HCT116 (cell line): Measurements from ENCODE around the gene ATG16L1. TPM values are rescaled to one million over a fixed set of nuclear protein-coding genes. Genes with fewer than 3 reads are reported as not detected.

ENCODE experiments used
- ATAC-seq: fragments of 200-7000 bp; cut with Tn5 transposase; 2 replicates; pipeline ENCODE4 v1.9.1; 2020; ENCODE audit warnings: mild to moderate bottlenecking, moderate library complexity
- BruUV-seq: library from RNA; stranded (reverse); fragments of 400-500 nt; replicated peaks from 2 replicates; lab custom pipeline; 2021; lab: Mats Ljungman, UMichigan
- CTCF ChIA-PET: fragments of 300-600 bp; sonication (Branson Sonifier 250); formaldehyde crosslinking; loops from one replicate; lab custom pipeline; 2021; ENCODE audit warnings: antibody characterized with exemption; lab: Charles Lee
- POLR2A ChIA-PET: fragments of 300-600, 350-600 bp; sonication (Branson Sonifier 250); formaldehyde crosslinking; loops from one replicate; lab custom pipeline; 2021; ENCODE audit warnings: antibody characterized with exemption; lab: Charles Lee
- RAD21 ChIA-PET, 2 experiments: fragments of 300-600 bp; sonication (Branson Sonifier 250); formaldehyde crosslinking; loops; one replicate each; lab custom pipeline; 2023; ENCODE audit warnings: low total read pairs in 2 of 2; ENCODE audit not compliant: uncharacterized antibody in 2 of 2, unreplicated experiment in 2 of 2, low non-redundant PET in 1 of 2; lab: Charles Lee
- DNase-seq: peaks from one replicate; pipeline ENCODE4 v3.0.0-alpha.2; 2010; ENCODE audit warnings: low read depth, low spot score
- H2AFZ ChIP-seq: fragments of 200-600 bp; shearing (Covaris generic), sonication (generic); 2 replicates; pipeline ENCODE4 v1.6.1; 2017; ENCODE audit warnings: low read depth, mixed run types, mixed read lengths, antibody characterized with exemption, low read length; ENCODE audit not compliant: poor library complexity, severe bottlenecking
- H3K27ac ChIP-seq: 2 replicates; pipeline ENCODE4 v1.5.1; 2012; ENCODE audit warnings: low read depth, low read length
- H3K27me3 ChIP-seq: fragments of 200-600 bp; sonication (generic); 2 replicates; pipeline ENCODE4 v1.6.1; 2016; ENCODE audit warnings: mixed run types, low read length, mixed read lengths; ENCODE audit not compliant: insufficient read depth
- H3K36me3 ChIP-seq, 2 experiments: fragments of 200-500 bp in 1 of 2; fragments of 200-600 bp in 1 of 2; sonication (Bioruptor generic) in 1 of 2; sonication (generic) in 1 of 2; 2 replicates each; pipeline versions ENCODE4 v1.5.1 to v1.6.1; 2014 to 2016; ENCODE audit warnings: low read length in 2 of 2, inconsistent platforms in 1 of 2, mixed read lengths in 1 of 2, mixed run types in 1 of 2; ENCODE audit not compliant: insufficient read depth in 2 of 2, control insufficient read depth in 1 of 2
- H3K4me1 ChIP-seq, 2 experiments: fragments of 200-600 bp in 1 of 2; sonication (generic) in 1 of 2; 2 replicates each; pipeline versions ENCODE4 v1.5.1 to v1.6.1; 2012 to 2017; ENCODE audit warnings: low read length in 2 of 2, inconsistent platforms in 1 of 2, mild to moderate bottlenecking in 1 of 2, mixed read lengths in 1 of 2, mixed run types in 1 of 2, moderate library complexity in 1 of 2; ENCODE audit not compliant: insufficient read depth in 2 of 2, control insufficient read depth in 1 of 2
- H3K4me2 ChIP-seq: fragments of 200-600 bp; sonication (generic); 2 replicates; pipeline ENCODE4 v1.6.1; 2017; ENCODE audit warnings: mixed run types, low read length, mixed read lengths
- H3K4me3 ChIP-seq, 2 experiments: fragments of 200-600 bp in 1 of 2; sonication (generic) in 1 of 2; replicated peaks in 1 of 2; 2 replicates each; pipeline ENCODE4 v1.5.1; 2011 to 2016; ENCODE audit warnings: low read length in 2 of 2, control low read depth in 1 of 2, low read depth in 1 of 2, mild to moderate bottlenecking in 1 of 2, mixed read lengths in 1 of 2, mixed run types in 1 of 2
- H3K79me2 ChIP-seq: fragments of 200-600 bp; sonication (generic); 2 replicates; pipeline ENCODE4 v1.6.1; 2017; ENCODE audit warnings: mild to moderate bottlenecking, mixed run types, low read length, moderate library complexity, mixed read lengths; ENCODE audit not compliant: insufficient read depth
- H3K9ac ChIP-seq: fragments of 200-600 bp; sonication (generic); 2 replicates; pipeline ENCODE4 v1.6.1; 2016; ENCODE audit warnings: low read length, mixed read lengths
- H3K9me2 ChIP-seq: fragments of 200-600 bp; sonication (generic), shearing (Covaris generic); 2 replicates; pipeline ENCODE4 v1.6.1; 2017; ENCODE audit warnings: mixed run types, mild to moderate bottlenecking, moderate library complexity; ENCODE audit not compliant: insufficient read depth
- H3K9me3 ChIP-seq, 2 experiments: fragments of 200-500 bp in 1 of 2; fragments of 200-600 bp in 1 of 2; sonication (Bioruptor generic) in 1 of 2; sonication (generic) in 1 of 2; 2 replicates each; pipeline ENCODE4 v1.6.1; 2014 to 2017; ENCODE audit warnings: low read length in 2 of 2, mixed read lengths in 2 of 2, inconsistent platforms in 1 of 2, low read depth in 1 of 2, mild to moderate bottlenecking in 1 of 2, mixed run types in 1 of 2, moderate library complexity in 1 of 2; ENCODE audit not compliant: control insufficient read depth in 1 of 2, insufficient read depth in 1 of 2
- H4K20me1 ChIP-seq: fragments of 200-600 bp; sonication (generic), shearing (Covaris generic); 2 replicates; pipeline ENCODE4 v1.6.1; 2017; ENCODE audit warnings: mixed run types, mild to moderate bottlenecking, moderate library complexity; ENCODE audit not compliant: insufficient read depth
- ATF3 ChIP-seq: IDR thresholded peaks from 2 replicates; pipeline ENCODE4 v1.6.1; 2012
- CEBPB ChIP-seq: IDR thresholded peaks from 2 replicates; pipeline ENCODE4 v1.6.1; 2012; ENCODE audit warnings: low read depth
- CTCF ChIP-seq, 3 experiments: fragments of 200-600 bp in 1 of 3; sonication (generic) in 1 of 3; IDR thresholded peaks in 2 of 3; conservative IDR thresholded peaks in 1 of 3; 2 replicates each; pipeline ENCODE4 v1.5.1; 2012 to 2017; ENCODE audit warnings: low read depth in 2 of 3, low read length in 2 of 3, antibody characterized with exemption in 1 of 3, borderline replicate concordance in 1 of 3, control low read depth in 1 of 3, mild to moderate bottlenecking in 1 of 3, mixed read lengths in 1 of 3, mixed run types in 1 of 3, moderate library complexity in 1 of 3; ENCODE audit not compliant: insufficient read depth in 1 of 3
- EGR1 ChIP-seq: IDR thresholded peaks from 2 replicates; pipeline ENCODE4 v1.6.1; 2012; ENCODE audit warnings: low read depth
- EZH2 ChIP-seq: fragments of 200-600 bp; sonication (generic); IDR thresholded peaks from 2 replicates; pipeline ENCODE4 v1.6.1; 2017; ENCODE audit warnings: antibody characterized with exemption, mixed run types
- EZH2phosphoT487 ChIP-seq: fragments of 200-600 bp; IDR thresholded peaks from 2 replicates; pipeline ENCODE4 v1.6.1; 2018; ENCODE audit warnings: antibody characterized with exemption, borderline replicate concordance
- FOSL1 ChIP-seq: IDR thresholded peaks from 2 replicates; pipeline ENCODE4 v1.6.1; 2012; ENCODE audit warnings: low read depth
- POLR2AphosphoS5 ChIP-seq: IDR thresholded peaks from 2 replicates; pipeline ENCODE4 v1.6.1; 2011; ENCODE audit warnings: mild to moderate bottlenecking, low read depth, low read length, moderate library complexity
- SIN3A ChIP-seq: IDR thresholded peaks from 2 replicates; pipeline ENCODE4 v1.6.1; 2012; ENCODE audit warnings: low read depth
- SP1 ChIP-seq: IDR thresholded peaks from 2 replicates; pipeline ENCODE4 v1.6.1; 2012; ENCODE audit warnings: low read depth
- ZBTB33 ChIP-seq: IDR thresholded peaks from 2 replicates; pipeline ENCODE4 v1.6.1; 2011; ENCODE audit warnings: mild to moderate bottlenecking, low read length, moderate library complexity; ENCODE audit not compliant: insufficient replicate concordance; ENCODE audit errors: extremely low read depth
- ZFX ChIP-seq: fragments of 450-650 bp; IDR thresholded peaks from 2 replicates; pipeline ENCODE4 v1.6.1; 2017
- ZNF274 ChIP-seq: fragments of 200-500 bp; sonication (Bioruptor generic); IDR thresholded peaks from 2 replicates; pipeline ENCODE4 v1.6.1; 2014; ENCODE audit warnings: mild to moderate bottlenecking, low read depth, low read length, inconsistent platforms
- intact Hi-C: fragments of 100-400 bp; cut with micrococcal nuclease; formaldehyde crosslinking; loops from 2 replicates; pipeline ENCODE4 v1.10.0; 2022
- total RNA-seq: library from RNA; stranded (reverse); gene quantifications from one replicate; pipeline ENCODE4 v1.2.1, GENCODE V29; 2021; ENCODE audit not compliant: unreplicated experiment

ATG16L1 gene
- total RNA-seq, 1 experiment from 2014 or later: 43.4 TPM

GRCh38 chr2:233255151-233255550 lies 3.7 kb downstream of the ATG16L1 start:
- TF ChIP-seq POLR2AphosphoS5 (no peak), SIN3A (no peak), ZNF274 (no peak), EGR1 (no peak), ZFX (no peak), FOSL1 (no peak), CTCF (IDR thresholded peaks at IDR 0.05 in 2 of 3, conservative IDR thresholded peaks at IDR 0.05 in 1 of 3; ENCODE audit: borderline replicate concordance in 1 of 3, insufficient read depth in 1 of 3, low read depth in 2 of 3, low read length in 2 of 3) (no peak), ZBTB33 (no peak), ATF3 (no peak), EZH2phosphoT487 (no peak), SP1 (no peak), EZH2 (no peak), CEBPB (no peak)
- H3K36me3 ChIP-seq: peaks cover 20 to 28% of the 10 kb centered on the region in 2 experiments
- BruUV-seq: no TSS peak
- intact Hi-C loops: loop anchor here (10.0 kb wide), 1 partner anchor 490 kb away; no protein-coding TSS in a partner anchor
- H3K9me2 ChIP-seq: no peaks in the 10 kb centered on the region
- peaks cover 5 to 21% of the 10 kb centered on the region in 2 experiments for H3K4me1 ChIP-seq
- H3K4me2 ChIP-seq: no peak overlapping the region
- H3K27ac ChIP-seq: no peak overlapping the region
- no peaks in the 10 kb centered on the region for H3K9me3 ChIP-seq
- H3K27me3 ChIP-seq: no peaks in the 10 kb centered on the region
- CTCF ChIA-PET: no interaction called here
- H3K79me2 ChIP-seq: peaks cover 84% of the 10 kb centered on the region
- peaks cover 3% of the 10 kb centered on the region; the same call in 1 of the 2 replicates for H4K20me1 ChIP-seq
- ATAC-seq (no peak), DNase-seq (no peak)
- RAD21 ChIA-PET: no interaction called here
- POLR2A ChIA-PET: no interaction called here
- no peak overlapping the region for H3K4me3 ChIP-seq
- H2AFZ ChIP-seq: no peak overlapping the region
- no peak overlapping the region for H3K9ac ChIP-seq
